Measurements from ENCODE around the gene ITGAL. TPM values are rescaled to one million over a fixed set of nuclear protein-coding genes. Genes with fewer than 3 reads are reported as not detected.
A peak's percentile ranks its signal among the peaks of the same experiment; 100 is the strongest.

ITGAL gene
- total and polyA plus RNA-seq, 2 of the 13 experiments (the other 11 are each of a cell fraction or from before 2014, with no cell fraction given) = 0.86 to 1.2 TPM

- peak; percentile 60; the same call in 1 of the 2 replicates for TF ChIP-seq NCOA2 (CRISPR knock-in tag; IDR thresholded peaks at IDR 0.05)
- peak; percentile 73 for TF ChIP-seq ARID5B (CRISPR knock-in tag; IDR thresholded peaks at IDR 0.05)
- peak; percentile 73 for TF ChIP-seq FOXP4 (CRISPR knock-in tag; IDR thresholded peaks at IDR 0.05)
- TF ChIP-seq ETS1 (CRISPR knock-in tag; IDR thresholded peaks at IDR 0.05) = no peak
- 0 out of 2 replicates have a peak, but pooled peaks have one; percentile 19 for TF ChIP-seq ARNT2 (CRISPR knock-in tag; IDR thresholded peaks at IDR 0.05; ENCODE audit: low read depth)
- peak; percentile 56; the same call in 1 of the 2 replicates for TF ChIP-seq ZNF503 (CRISPR knock-in tag; IDR thresholded peaks at IDR 0.05)
- peak; percentile 92 for TF ChIP-seq PAXIP1 (CRISPR knock-in tag; conservative IDR thresholded peaks at IDR 0.05)
- 0 out of 2 replicates have a peak, but pooled peaks have one; percentile 23 for TF ChIP-seq ZNF775 (CRISPR knock-in tag; IDR thresholded peaks at IDR 0.05; ENCODE audit: borderline replicate concordance)
- TF ChIP-seq HDAC2 (CRISPR knock-in tag; IDR thresholded peaks at IDR 0.05) = peak; percentile 74
- TF ChIP-seq FOXK2 (IDR thresholded peaks at IDR 0.05) = peak; percentile 41
- peak; percentile 76; the same call in 1 of the 2 replicates for TF ChIP-seq ZNF556 (CRISPR knock-in tag; IDR thresholded peaks at IDR 0.05; ENCODE audit: borderline replicate concordance)
- peak; percentile 56 for TF ChIP-seq ASH2L (IDR thresholded peaks at IDR 0.05; ENCODE audit: insufficient read length, low read depth, low read length)
- peak; percentile 89 for TF ChIP-seq ZEB1 (IDR thresholded peaks at IDR 0.05; ENCODE audit: insufficient replicate concordance, low read depth)
- no peak for TF ChIP-seq SRF (IDR thresholded peaks at IDR 0.05; ENCODE audit: low read depth, low read length)
- TF ChIP-seq ZNF670 (CRISPR knock-in tag; IDR thresholded peaks at IDR 0.05; ENCODE audit: borderline replicate concordance) = peak; percentile 83
- no peak for TF ChIP-seq ZBTB7B (CRISPR knock-in tag; IDR thresholded peaks at IDR 0.05)
- TF ChIP-seq HHEX (CRISPR knock-in tag; IDR thresholded peaks at IDR 0.05) = peak; percentile 63; the same call in 1 of the 2 replicates
Observed at GRCh38 chr16:30437511-30438046, 35.0 kb upstream of the ITGAL start (continued).
